HepG2 (cell line): ENCODE measurements around the gene TBX10. TPM values are rescaled to one million over a fixed set of nuclear protein-coding genes. Genes with fewer than 3 reads are reported as not detected.
A peak's percentile ranks its signal among the peaks of the same experiment; 100 is the strongest.

Experiments used
- CHCHD3 ChIP-seq: sonication (generic); formaldehyde crosslinking; IDR thresholded peaks from 2 replicates; pipeline ENCODE4 v1.8.0; 2022; ENCODE audit warnings: mild to moderate bottlenecking, missing genetic modification reagents, moderate library complexity
- ESRRA ChIP-seq: sonication (generic); formaldehyde crosslinking; IDR thresholded peaks from 2 replicates; pipeline ENCODE4 v1.5.1; 2020; ENCODE audit warnings: mild to moderate bottlenecking, low read depth, missing genetic modification reagents
- HMG20A ChIP-seq: IDR thresholded peaks from 2 replicates; pipeline ENCODE4 v1.6.1; 2016; ENCODE audit warnings: borderline replicate concordance
- HNRNPH1 ChIP-seq: fragments of 200-400 bp; formaldehyde crosslinking; optimal IDR thresholded peaks from 2 replicates; pipeline ENCODE3; 2017; ENCODE audit warnings: mild to moderate bottlenecking, low read depth, low read length
- KLF11 ChIP-seq: IDR thresholded peaks from 2 replicates; pipeline ENCODE4 v1.6.1; 2016; ENCODE audit warnings: missing compliant biosample characterization
- MTF1 ChIP-seq: sonication (generic); formaldehyde crosslinking; IDR thresholded peaks from 2 replicates; pipeline ENCODE4 v1.5.0; 2020; ENCODE audit warnings: missing genetic modification reagents
- NFRKB ChIP-seq: fragments of 450-650 bp; IDR thresholded peaks from 2 replicates; pipeline ENCODE4 v1.6.1; 2017
- ZKSCAN8 ChIP-seq: IDR thresholded peaks from 2 replicates; pipeline ENCODE4 v1.6.1; 2016; ENCODE audit warnings: borderline replicate concordance, missing genetic modification reagents, missing compliant biosample characterization
- ZNF383 ChIP-seq: sonication (generic); formaldehyde crosslinking; IDR thresholded peaks from 2 replicates; pipeline ENCODE4 v1.4.0; 2020; ENCODE audit warnings: missing genetic modification reagents, mild to moderate bottlenecking, borderline replicate concordance
- ZNF460 ChIP-seq: sonication (generic); formaldehyde crosslinking; IDR thresholded peaks from 2 replicates; pipeline ENCODE4 v1.5.1; 2020; ENCODE audit warnings: missing genetic modification reagents, mild to moderate bottlenecking, borderline replicate concordance
- ZNF510 ChIP-seq: sonication (generic); formaldehyde crosslinking; IDR thresholded peaks from 2 replicates; pipeline ENCODE4 v1.4.0; 2020; ENCODE audit warnings: low read depth, mild to moderate bottlenecking, missing genetic modification reagents
- ZNF552 ChIP-seq: sonication (generic); formaldehyde crosslinking; IDR thresholded peaks from 2 replicates; pipeline ENCODE4 v1.9.0; 2022; ENCODE audit warnings: missing genetic modification reagents, mild to moderate bottlenecking, borderline replicate concordance
- ZNF562 ChIP-seq: sonication (generic); formaldehyde crosslinking; IDR thresholded peaks from 2 replicates; pipeline ENCODE4 v1.8.0; 2022; ENCODE audit warnings: missing genetic modification reagents, borderline replicate concordance
- ZNF644 ChIP-seq: IDR thresholded peaks from 2 replicates; pipeline ENCODE4 v1.6.1; 2016; ENCODE audit warnings: low read depth
- ZNF782 ChIP-seq: sonication (generic); formaldehyde crosslinking; IDR thresholded peaks from 2 replicates; pipeline ENCODE4 v1.4.0; 2020; ENCODE audit warnings: missing genetic modification reagents, mild to moderate bottlenecking, borderline replicate concordance
- ZNF850 ChIP-seq: sonication (generic); formaldehyde crosslinking; conservative IDR thresholded peaks from 2 replicates; pipeline ENCODE4 v1.9.0; 2021; ENCODE audit warnings: mild to moderate bottlenecking, missing genetic modification reagents
- ZSCAN20 ChIP-seq: sonication (generic); formaldehyde crosslinking; IDR thresholded peaks from 2 replicates; pipeline ENCODE4 v1.4.0; 2020; ENCODE audit warnings: missing genetic modification reagents, mild to moderate bottlenecking, borderline replicate concordance
- polyA plus RNA-seq, 8 experiments: library from polyadenylated mRNA; depleted of rRNA in 3 of 8; stranded (reverse) in 7 of 8; unstranded in 1 of 8; fragments of >200 nt; fragmentation: Illumina TruSeq in 4 of 8; extraction: Trizol in 4 of 8; gene quantifications; 2 replicates each; pipeline versions ENCODE4 v1.2.1 to v1.2.3, GENCODE V29; 2011 to 2016; ENCODE audit warnings: low read depth in 4 of 8, missing spikeins in 1 of 8, mixed read lengths in 1 of 8; ENCODE audit not compliant: insufficient read depth in 1 of 8
- total RNA-seq, 5 experiments: library from RNA; depleted of rRNA; stranded (reverse); fragments of >200 nt; fragmentation: Illumina TruSeq; extraction: Trizol; gene quantifications; 2 replicates each; pipeline ENCODE4 v1.2.3, GENCODE V29; 2016; ENCODE audit warnings: low read depth in 1 of 5
- TF ChIP-seq, protein P1 (sequence below): sonication (generic); formaldehyde crosslinking; IDR thresholded peaks from 2 replicates; pipeline ENCODE4 v1.5.1; 2020; ENCODE audit warnings: mild to moderate bottlenecking, missing genetic modification reagents, moderate library complexity
- TF ChIP-seq, protein P2 (sequence below), 2 experiments: IDR thresholded peaks; 2 replicates each; pipeline ENCODE4 v1.6.1; 2011 to 2012; ENCODE audit warnings: low read length in 2 of 2, borderline replicate concordance in 1 of 2, low read depth in 1 of 2, mild to moderate bottlenecking in 1 of 2, moderate library complexity in 1 of 2
- TF ChIP-seq, protein P3 (sequence below): sonication (generic); formaldehyde crosslinking; IDR thresholded peaks from 2 replicates; pipeline ENCODE4 v1.5.0; 2020; ENCODE audit warnings: missing genetic modification reagents
- TF ChIP-seq, protein P4 (sequence below): IDR thresholded peaks from 2 replicates; pipeline ENCODE4 v1.6.1; 2016; ENCODE audit warnings: mild to moderate bottlenecking, missing biosample characterization, missing genetic modification reagents

TBX10 gene
- total and polyA plus RNA-seq, 2 of the 13 experiments (the other 11 are each of a cell fraction or from before 2014, with no cell fraction given): 0.27 to 1.7 TPM

DNA sequence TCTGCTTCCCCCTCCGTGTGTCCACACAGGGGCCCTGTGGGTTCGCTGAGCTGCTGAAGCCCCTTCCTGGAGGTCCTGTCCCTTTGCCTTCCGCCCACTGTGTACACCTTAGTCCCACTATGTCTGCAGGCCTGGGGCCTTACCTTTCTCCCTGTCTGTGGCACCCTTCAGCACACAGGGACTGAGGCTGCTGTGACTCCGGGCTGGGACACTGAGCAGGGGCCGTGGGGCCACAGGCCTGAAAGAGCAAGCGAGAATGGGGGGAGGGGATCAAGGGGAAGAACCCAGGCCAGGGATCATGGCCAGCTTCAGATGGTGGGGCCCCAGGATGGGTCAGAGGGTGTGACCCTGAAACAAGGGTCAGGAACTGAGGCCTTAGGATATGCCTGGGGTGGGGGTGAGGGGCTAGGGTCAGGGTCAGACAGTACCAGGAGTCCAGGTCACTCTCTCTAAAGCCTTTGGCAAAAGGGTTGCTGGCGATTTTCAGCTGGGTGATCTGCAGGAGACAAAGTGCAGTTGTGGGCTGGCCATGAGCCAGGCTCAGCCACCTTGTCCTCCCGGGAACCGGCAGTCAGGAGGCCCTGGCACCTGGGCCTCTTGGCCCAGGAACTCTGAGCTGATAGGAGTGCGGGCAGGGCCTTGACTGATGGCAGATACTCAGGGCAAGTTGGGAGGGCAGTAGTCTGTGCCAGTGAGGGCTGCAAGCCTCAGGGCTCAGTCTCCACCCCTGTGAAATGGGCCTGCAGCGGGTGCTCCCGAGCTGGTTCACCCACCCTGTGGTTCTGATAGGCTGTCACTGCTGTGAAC lies 7.2 kb downstream of the TBX10 start (continued):
- TF ChIP-seq NFRKB (no peak), ZNF644 (CRISPR knock-in tag) (no peak), KLF11 (CRISPR knock-in tag) (no peak), ZNF552 (CRISPR knock-in tag) (no peak), ZNF510 (CRISPR knock-in tag) (no peak), ZNF782 (0 out of 2 replicates have a peak, but pooled peaks have one; percentile 76), ESRRA (CRISPR knock-in tag) (peak; percentile 92; the same call in 1 of the 2 replicates), ZNF562 (no peak), ZKSCAN8 (CRISPR knock-in tag) (no peak), HNRNPH1 (no peak), ZSCAN20 (no peak), MTF1 (no peak), ZNF383 (0 out of 2 replicates have a peak, but pooled peaks have one; percentile 31), HMG20A (no peak), ZNF850 (no peak), CHCHD3 (CRISPR knock-in tag) (no peak), ZNF460 (CRISPR knock-in tag) (no peak)
- TF ChIP-seq, protein P1, sequence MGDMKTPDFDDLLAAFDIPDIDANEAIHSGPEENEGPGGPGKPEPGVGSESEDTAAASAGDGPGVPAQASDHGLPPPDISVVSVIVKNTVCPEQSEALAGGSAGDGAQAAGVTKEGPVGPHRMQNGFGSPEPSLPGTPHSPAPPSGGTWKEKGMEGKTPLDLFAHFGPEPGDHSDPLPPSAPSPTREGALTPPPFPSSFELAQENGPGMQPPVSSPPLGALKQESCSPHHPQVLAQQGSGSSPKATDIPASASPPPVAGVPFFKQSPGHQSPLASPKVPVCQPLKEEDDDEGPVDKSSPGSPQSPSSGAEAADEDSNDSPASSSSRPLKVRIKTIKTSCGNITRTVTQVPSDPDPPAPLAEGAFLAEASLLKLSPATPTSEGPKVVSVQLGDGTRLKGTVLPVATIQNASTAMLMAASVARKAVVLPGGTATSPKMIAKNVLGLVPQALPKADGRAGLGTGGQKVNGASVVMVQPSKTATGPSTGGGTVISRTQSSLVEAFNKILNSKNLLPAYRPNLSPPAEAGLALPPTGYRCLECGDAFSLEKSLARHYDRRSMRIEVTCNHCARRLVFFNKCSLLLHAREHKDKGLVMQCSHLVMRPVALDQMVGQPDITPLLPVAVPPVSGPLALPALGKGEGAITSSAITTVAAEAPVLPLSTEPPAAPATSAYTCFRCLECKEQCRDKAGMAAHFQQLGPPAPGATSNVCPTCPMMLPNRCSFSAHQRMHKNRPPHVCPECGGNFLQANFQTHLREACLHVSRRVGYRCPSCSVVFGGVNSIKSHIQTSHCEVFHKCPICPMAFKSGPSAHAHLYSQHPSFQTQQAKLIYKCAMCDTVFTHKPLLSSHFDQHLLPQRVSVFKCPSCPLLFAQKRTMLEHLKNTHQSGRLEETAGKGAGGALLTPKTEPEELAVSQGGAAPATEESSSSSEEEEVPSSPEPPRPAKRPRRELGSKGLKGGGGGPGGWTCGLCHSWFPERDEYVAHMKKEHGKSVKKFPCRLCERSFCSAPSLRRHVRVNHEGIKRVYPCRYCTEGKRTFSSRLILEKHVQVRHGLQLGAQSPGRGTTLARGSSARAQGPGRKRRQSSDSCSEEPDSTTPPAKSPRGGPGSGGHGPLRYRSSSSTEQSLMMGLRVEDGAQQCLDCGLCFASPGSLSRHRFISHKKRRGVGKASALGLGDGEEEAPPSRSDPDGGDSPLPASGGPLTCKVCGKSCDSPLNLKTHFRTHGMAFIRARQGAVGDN: peak; percentile 74
- TF ChIP-seq, protein P2, sequence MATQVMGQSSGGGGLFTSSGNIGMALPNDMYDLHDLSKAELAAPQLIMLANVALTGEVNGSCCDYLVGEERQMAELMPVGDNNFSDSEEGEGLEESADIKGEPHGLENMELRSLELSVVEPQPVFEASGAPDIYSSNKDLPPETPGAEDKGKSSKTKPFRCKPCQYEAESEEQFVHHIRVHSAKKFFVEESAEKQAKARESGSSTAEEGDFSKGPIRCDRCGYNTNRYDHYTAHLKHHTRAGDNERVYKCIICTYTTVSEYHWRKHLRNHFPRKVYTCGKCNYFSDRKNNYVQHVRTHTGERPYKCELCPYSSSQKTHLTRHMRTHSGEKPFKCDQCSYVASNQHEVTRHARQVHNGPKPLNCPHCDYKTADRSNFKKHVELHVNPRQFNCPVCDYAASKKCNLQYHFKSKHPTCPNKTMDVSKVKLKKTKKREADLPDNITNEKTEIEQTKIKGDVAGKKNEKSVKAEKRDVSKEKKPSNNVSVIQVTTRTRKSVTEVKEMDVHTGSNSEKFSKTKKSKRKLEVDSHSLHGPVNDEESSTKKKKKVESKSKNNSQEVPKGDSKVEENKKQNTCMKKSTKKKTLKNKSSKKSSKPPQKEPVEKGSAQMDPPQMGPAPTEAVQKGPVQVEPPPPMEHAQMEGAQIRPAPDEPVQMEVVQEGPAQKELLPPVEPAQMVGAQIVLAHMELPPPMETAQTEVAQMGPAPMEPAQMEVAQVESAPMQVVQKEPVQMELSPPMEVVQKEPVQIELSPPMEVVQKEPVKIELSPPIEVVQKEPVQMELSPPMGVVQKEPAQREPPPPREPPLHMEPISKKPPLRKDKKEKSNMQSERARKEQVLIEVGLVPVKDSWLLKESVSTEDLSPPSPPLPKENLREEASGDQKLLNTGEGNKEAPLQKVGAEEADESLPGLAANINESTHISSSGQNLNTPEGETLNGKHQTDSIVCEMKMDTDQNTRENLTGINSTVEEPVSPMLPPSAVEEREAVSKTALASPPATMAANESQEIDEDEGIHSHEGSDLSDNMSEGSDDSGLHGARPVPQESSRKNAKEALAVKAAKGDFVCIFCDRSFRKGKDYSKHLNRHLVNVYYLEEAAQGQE (IDR thresholded peaks at IDR 0.05; ENCODE audit: borderline replicate concordance in 1 of 2, low read depth in 1 of 2, low read length in 2 of 2): peak in 1 of 2 experiments; percentile 27; a peak in 1 of 4 replicates
- TF ChIP-seq, protein P3, sequence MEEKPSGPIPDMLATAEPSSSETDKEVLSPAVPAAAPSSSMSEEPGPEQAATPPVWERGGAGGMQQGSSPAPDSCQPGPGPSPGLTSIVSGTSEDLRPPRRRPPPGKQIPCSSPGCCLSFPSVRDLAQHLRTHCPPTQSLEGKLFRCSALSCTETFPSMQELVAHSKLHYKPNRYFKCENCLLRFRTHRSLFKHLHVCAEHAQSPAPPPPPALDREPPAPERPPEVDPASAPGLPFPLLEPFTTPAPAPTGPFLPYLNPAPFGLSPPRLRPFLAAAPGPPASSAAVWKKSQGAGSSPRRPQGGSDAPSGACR (CRISPR knock-in tag): 0 out of 2 replicates have a peak, but pooled peaks have one; percentile 30
- TF ChIP-seq, protein P4, sequence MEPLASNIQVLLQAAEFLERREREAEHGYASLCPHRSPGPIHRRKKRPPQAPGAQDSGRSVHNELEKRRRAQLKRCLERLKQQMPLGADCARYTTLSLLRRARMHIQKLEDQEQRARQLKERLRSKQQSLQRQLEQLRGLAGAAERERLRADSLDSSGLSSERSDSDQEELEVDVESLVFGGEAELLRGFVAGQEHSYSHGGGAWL (CRISPR knock-in tag): no peak
